Bronchial epithelial cell (primary cell): ENCODE results near the gene RYR2. TPM values are rescaled to one million over a fixed set of nuclear protein-coding genes. Genes with fewer than 3 reads are reported as not detected.

Experiments used
- DNase-seq: peaks from one replicate; pipeline ENCODE4 v3.0.0-alpha.2; 2010; ENCODE audit warnings: low read depth
- FAIRE-seq: peaks from 2 replicates; lab custom pipeline; 2011; peaks lifted over from hg19 to GRCh38; lab: Jason Lieb, UNC
- H3K27me3 ChIP-seq: 2 replicates; pipeline ENCODE4 v1.5.1; 2011; ENCODE audit warnings: low read length; ENCODE audit not compliant: control insufficient read depth, insufficient read depth
- H3K36me3 ChIP-seq: 2 replicates; pipeline ENCODE4 v1.5.1; 2011; ENCODE audit warnings: low read length; ENCODE audit not compliant: control insufficient read depth, insufficient read depth
- H3K4me3 ChIP-seq: 2 replicates; pipeline ENCODE4 v1.5.1; 2011; ENCODE audit warnings: mild to moderate bottlenecking, low read depth, low read length, control low read depth
- CTCF ChIP-seq: IDR thresholded peaks from 2 replicates; pipeline ENCODE4 v1.5.1; 2011; ENCODE audit warnings: mild to moderate bottlenecking, moderate library complexity, low read length, control low read depth, inconsistent platforms; ENCODE audit not compliant: insufficient read depth, severe bottlenecking
- total RNA-seq: library from RNA; depleted of rRNA; stranded (reverse); fragments of >200 nt; gene quantifications from 2 replicates; pipeline ENCODE4 v1.2.1, GENCODE V29; 2014

The RYR2 gene
- total RNA-seq, 1 donor from 2014 or later, result not detected

DNA sequence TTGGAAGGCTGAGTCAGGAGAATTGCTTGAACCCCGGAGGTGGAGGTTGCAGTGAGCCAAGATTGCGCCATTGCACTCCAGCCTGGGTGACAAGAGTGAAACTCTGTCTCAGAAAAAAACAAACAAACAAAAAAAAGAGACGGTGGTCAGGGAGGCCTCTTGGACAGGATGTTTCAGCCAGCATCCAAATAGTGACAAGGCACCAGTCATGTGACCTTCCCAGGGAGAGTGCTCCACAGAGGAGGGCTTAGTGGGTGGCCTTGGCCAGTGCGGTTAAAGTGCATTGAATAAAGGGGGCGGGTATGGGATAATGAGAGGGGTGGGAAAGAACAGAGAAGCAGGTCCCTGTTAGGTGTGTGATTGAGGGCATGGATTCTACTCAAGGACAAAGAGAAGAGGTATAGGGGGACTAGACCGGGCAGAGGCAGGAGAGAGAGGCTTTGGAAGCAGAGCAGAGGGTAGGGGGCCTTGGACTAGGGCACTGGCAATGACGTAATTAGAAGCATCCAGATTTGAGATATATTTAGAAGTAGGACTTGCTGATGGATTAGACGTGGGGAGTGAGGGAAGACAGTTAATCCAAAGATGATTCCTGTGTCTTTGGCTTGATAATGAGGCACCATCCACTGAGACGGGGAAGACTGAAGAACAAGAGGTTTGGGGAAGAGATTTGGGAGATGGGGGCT lies 12.0 kb upstream of the RYR2 start:
- Histone ChIP-seq H3K36me3 (no peaks in the 10 kb centered on the region), H3K4me3 (no peak overlapping the region), H3K27me3 (no peaks in the 10 kb centered on the region)
- TF ChIP-seq CTCF, result no peak
- DNase-seq, result no peak
- no peak for FAIRE-seq

- FAIRE-seq (no peak), DNase-seq (no peak)
- TF ChIP-seq CTCF, result no peak
- H3K4me3 ChIP-seq, result no peak overlapping the region
- no peaks in the 10 kb centered on the region for H3K27me3 ChIP-seq
- H3K36me3 ChIP-seq, result no peaks in the 10 kb centered on the region
These were observed 10.5 kb upstream of the RYR2 start for GRCh38 chr1:237031480-237031879.

DNA sequence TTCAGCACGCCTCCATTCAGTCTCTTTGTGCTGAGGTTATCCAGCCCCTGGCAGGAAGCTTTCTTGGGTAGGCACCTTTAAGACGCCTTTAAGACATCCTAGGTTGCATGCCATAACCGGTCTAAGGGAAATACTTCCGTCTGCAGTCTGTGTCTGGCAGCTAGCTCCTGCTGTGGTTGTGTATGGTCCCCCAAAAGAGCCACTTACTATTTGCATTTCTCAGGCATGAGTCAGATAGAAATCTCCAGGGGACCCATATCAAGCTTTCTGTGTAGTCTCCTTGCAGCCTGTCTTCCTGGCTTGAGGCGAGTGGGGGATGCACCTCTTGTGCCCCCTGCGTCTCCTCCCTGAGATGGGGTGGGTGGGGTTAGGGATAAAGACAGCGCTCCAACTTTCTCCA lies 10.0 kb upstream of the RYR2 start:
- FAIRE-seq (no peak), DNase-seq (no peak)
- H3K36me3 ChIP-seq, result no peaks in the 10 kb centered on the region
- H3K4me3 ChIP-seq, result no peak overlapping the region
- no peak for TF ChIP-seq CTCF
- H3K27me3 ChIP-seq, result no peaks in the 10 kb centered on the region

- no peak for FAIRE-seq
- TF ChIP-seq CTCF, result no peak
- Histone ChIP-seq H3K27me3 (no peaks in the 10 kb centered on the region), H3K36me3 (no peaks in the 10 kb centered on the region), H3K4me3 (no peak overlapping the region)
- DNase-seq, result no peak
These were observed 8.9 kb upstream of the RYR2 start for GRCh38 chr1:237033061-237033460.

- no peak for TF ChIP-seq CTCF
- H3K36me3 ChIP-seq, result no peaks in the 10 kb centered on the region
- H3K4me3 ChIP-seq, result no peak overlapping the region
- DNase-seq (no peak), FAIRE-seq (no peak)
- no peaks in the 10 kb centered on the region for H3K27me3 ChIP-seq
These were observed 8.2 kb upstream of the RYR2 start for GRCh38 chr1:237033804-237034203.

GRCh38 chr1:237035759-237036158 lies 6.2 kb upstream of the RYR2 start:
- Histone ChIP-seq H3K27me3 (no peaks in the 10 kb centered on the region), H3K4me3 (no peak overlapping the region), H3K36me3 (no peaks in the 10 kb centered on the region)
- no peak for FAIRE-seq
- no peak for TF ChIP-seq CTCF
- no peak for DNase-seq
